GM18502 (cell line): ENCODE results near the gene SCAANT1.
A peak's percentile ranks its signal among the peaks of the same experiment; 100 is the strongest.

Experiments
- ATAC-seq: cut with Tn5 transposase; IDR thresholded peaks from one replicate; pipeline ENCODE4 v1.9.1; 2021; ENCODE audit warnings: mild to moderate bottlenecking; ENCODE audit not compliant: unreplicated experiment, poor library complexity

SCAANT1 gene

GRCh38 chr3:63864965-63865327 lies 47.2 kb downstream of the SCAANT1 start:
- ATAC-seq = no peak

- ATAC-seq = peak; percentile 53
Observed at GRCh38 chr3:63864008-63864964, 47.9 kb downstream of the SCAANT1 start.

GRCh38 chr3:63863150-63864007 lies 48.8 kb downstream of the SCAANT1 start, which contains the start of the genes ATXN7 and THOC7:
Gene ATXN7 (plus strand): TSS chr3:63863867. CDS start chr3:63912599, 48,732 bp downstream.
Gene THOC7 (minus strand): TSS chr3:63863805. CDS start chr3:63863790, 15 bp downstream.
- ATAC-seq = peak; percentile 73

- peak; percentile 10 for ATAC-seq
Observed at GRCh38 chr3:63862804-63863149, 49.4 kb downstream of the SCAANT1 start.
